Measurements from ENCODE around the gene ZNF547. TPM values are rescaled to one million over a fixed set of nuclear protein-coding genes. Genes with fewer than 3 reads are reported as not detected.

Gene ZNF547
- total and polyA plus RNA-seq, 2 of the 8 experiments (the other 6 are each of a cell fraction or from before 2014, with no cell fraction given), result 1.1 to 2.1 TPM

GRCh38 chr19:57374179-57374578, 10.8 kb downstream of the ZNF547 start:
- no peak overlapping the region for H2BK20ac ChIP-seq (ENCODE audit: low read length)
- no peak overlapping the region for H3K9ac ChIP-seq (replicated peaks in 1 of 4; ENCODE audit: extremely low read depth in 1 of 4, low read depth in 3 of 4, low read length in 3 of 4)
- H2BK12ac ChIP-seq (ENCODE audit: low read depth, low read length), result no peak overlapping the region
- H2AFZ ChIP-seq (ENCODE audit: low read length), result no peak overlapping the region
- no peak overlapping the region for H2BK5ac ChIP-seq (ENCODE audit: low read depth, low read length)
- peaks cover 35 to 37% of the 10 kb centered on the region in 2 experiments for H3K9me3 ChIP-seq (ENCODE audit: insufficient read depth in 2 of 2, low read depth in 1 of 2, low read length in 1 of 2)
- H3K36me3 ChIP-seq (ENCODE audit: control insufficient read depth in 2 of 4, insufficient read depth in 4 of 4, low read length in 3 of 4), result peaks cover 0 to 32% (median 0%) of the 10 kb centered on the region in 4 experiments; a peak in 3 of 8 replicates
- H4K91ac ChIP-seq (replicated peaks; ENCODE audit: insufficient read length, low read length), result no peak overlapping the region
- no peak overlapping the region for H4K5ac ChIP-seq (ENCODE audit: insufficient read length, low read depth, low read length)
- H3K4ac ChIP-seq (replicated peaks; ENCODE audit: insufficient read length, low read depth, low read length), result no peak overlapping the region
- H3K23me2 ChIP-seq (ENCODE audit: low read depth, low read length), result no peaks in the 10 kb centered on the region
- H2BK120ac ChIP-seq (replicated peaks; ENCODE audit: low read depth, low read length), result no peak overlapping the region
- H2AK5ac ChIP-seq (ENCODE audit: low read depth, low read length), result no peak overlapping the region
- no peaks in the 10 kb centered on the region for H3K27me3 ChIP-seq (replicated peaks in 1 of 4; ENCODE audit: control insufficient read depth in 3 of 4, extremely low read depth in 1 of 4, insufficient read depth in 3 of 4, low read length in 3 of 4)
- H4K8ac ChIP-seq (ENCODE audit: extremely low read depth, insufficient read depth, low read length), result no peak overlapping the region
- CTCF ChIA-PET (ENCODE audit: partially characterized antibody), result no interaction called here
- no peak for FAIRE-seq
- no peaks in the 10 kb centered on the region for H3K79me1 ChIP-seq (ENCODE audit: low read depth, low read length)
- no peak overlapping the region for H3K27ac ChIP-seq (ENCODE audit: low read depth, low read length)
- POLR2A ChIA-PET (ENCODE audit: partially characterized antibody), result no interaction called here
- H3K4me3 ChIP-seq (ENCODE audit: extremely low read depth in 1 of 4, insufficient read depth in 2 of 4, low read depth in 3 of 4, low read length in 4 of 4), result no peak overlapping the region
- WGBS, 2 experiments (ENCODE audit: extremely low coverage in 1 of 2, insufficient coverage in 1 of 2, insufficient read length in 1 of 2, insufficient replicate concordance in 2 of 2, low coverage in 1 of 2, low lambda C conversion rate in 2 of 2, missing lambda C conversion rate in 1 of 2), result 93% methylated on average over 6 of the region's 6 CpGs; no CpG with 5 or more reads in 1 of the 2 experiments
- H3K4me1 ChIP-seq (replicated peaks in 1 of 4; ENCODE audit: control insufficient read depth in 3 of 4, insufficient read depth in 4 of 4, low read length in 3 of 4), result no peaks in the 10 kb centered on the region
- DNase-seq (ENCODE audit: low read depth in 1 of 2, low spot score in 2 of 2), result no peak
- no peak overlapping the region for H2BK15ac ChIP-seq (ENCODE audit: low read length)
- no peaks in the 10 kb centered on the region for H4K20me1 ChIP-seq (replicated peaks in 1 of 2; ENCODE audit: control insufficient read depth in 1 of 2, insufficient read depth in 2 of 2, low read length in 2 of 2)
- no peak overlapping the region for H3K18ac ChIP-seq (ENCODE audit: extremely low read depth, low read length)
- no peaks in the 10 kb centered on the region for H3K79me2 ChIP-seq (ENCODE audit: control insufficient read depth in 1 of 2, insufficient read depth in 2 of 2, low read length in 2 of 2)
- H3K23ac ChIP-seq (ENCODE audit: insufficient read length), result no peak overlapping the region
- H3K56ac ChIP-seq (replicated peaks; ENCODE audit: insufficient read length, low read depth, low read length), result no peak overlapping the region
- no peak overlapping the region for H3K4me2 ChIP-seq (ENCODE audit: insufficient read depth in 1 of 2, low read depth in 2 of 2, low read length in 2 of 2)
- no peak overlapping the region for H3K14ac ChIP-seq (ENCODE audit: insufficient read length)
- TF ChIP-seq CHD1 (IDR thresholded peaks at IDR 0.05; ENCODE audit: low read depth, low read length) (no peak), CREB1 (IDR thresholded peaks at IDR 0.05) (no peak), TEAD4 (IDR thresholded peaks at IDR 0.05; ENCODE audit: low read depth, low read length) (no peak), NANOG (IDR thresholded peaks at IDR 0.05; ENCODE audit: insufficient read depth, low read depth, low read length, poor library complexity, severe bottlenecking) (no peak), SRF (IDR thresholded peaks at IDR 0.05; ENCODE audit: low read depth, low read length) (no peak), NRF1 (IDR thresholded peaks at IDR 0.05; ENCODE audit: low read depth, low read length) (no peak), CEBPB (IDR thresholded peaks at IDR 0.05; ENCODE audit: low read depth, low read length) (no peak), RAD21 (IDR thresholded peaks at IDR 0.05 in 1 of 2, conservative IDR thresholded peaks at IDR 0.05 in 1 of 2; ENCODE audit: low read depth in 2 of 2, low read length in 2 of 2) (no peak), POLR2AphosphoS5 (IDR thresholded peaks at IDR 0.05; ENCODE audit: low read depth, low read length) (no peak)
- TF ChIP-seq, protein P1, sequence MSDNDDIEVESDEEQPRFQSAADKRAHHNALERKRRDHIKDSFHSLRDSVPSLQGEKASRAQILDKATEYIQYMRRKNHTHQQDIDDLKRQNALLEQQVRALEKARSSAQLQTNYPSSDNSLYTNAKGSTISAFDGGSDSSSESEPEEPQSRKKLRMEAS (IDR thresholded peaks at IDR 0.05), result no peak

Data from H1 (cell line).